HCT116 (cell line): Measurements from ENCODE around the gene HPCAL1. TPM values are rescaled to one million over a fixed set of nuclear protein-coding genes. Genes with fewer than 3 reads are reported as not detected.

ENCODE experiments used
- ATAC-seq: fragments of 200-7000 bp; cut with Tn5 transposase; 2 replicates; pipeline ENCODE4 v1.9.1; 2020; ENCODE audit warnings: mild to moderate bottlenecking, moderate library complexity
- BruUV-seq: library from RNA; stranded (reverse); fragments of 400-500 nt; replicated peaks from 2 replicates; lab custom pipeline; 2021; lab: Mats Ljungman, UMichigan
- CTCF ChIA-PET: fragments of 300-600 bp; sonication (Branson Sonifier 250); formaldehyde crosslinking; loops from one replicate; lab custom pipeline; 2021; ENCODE audit warnings: antibody characterized with exemption; lab: Charles Lee
- POLR2A ChIA-PET: fragments of 300-600, 350-600 bp; sonication (Branson Sonifier 250); formaldehyde crosslinking; loops from one replicate; lab custom pipeline; 2021; ENCODE audit warnings: antibody characterized with exemption; lab: Charles Lee
- RAD21 ChIA-PET, 2 experiments: fragments of 300-600 bp; sonication (Branson Sonifier 250); formaldehyde crosslinking; loops; one replicate each; lab custom pipeline; 2023; ENCODE audit warnings: low total read pairs in 2 of 2; ENCODE audit not compliant: uncharacterized antibody in 2 of 2, unreplicated experiment in 2 of 2, low non-redundant PET in 1 of 2; lab: Charles Lee
- DNase-seq: peaks from one replicate; pipeline ENCODE4 v3.0.0-alpha.2; 2010; ENCODE audit warnings: low read depth, low spot score
- H2AFZ ChIP-seq: fragments of 200-600 bp; shearing (Covaris generic), sonication (generic); 2 replicates; pipeline ENCODE4 v1.6.1; 2017; ENCODE audit warnings: low read depth, mixed run types, mixed read lengths, antibody characterized with exemption, low read length; ENCODE audit not compliant: poor library complexity, severe bottlenecking
- H3K27ac ChIP-seq: 2 replicates; pipeline ENCODE4 v1.5.1; 2012; ENCODE audit warnings: low read depth, low read length
- H3K27me3 ChIP-seq: fragments of 200-600 bp; sonication (generic); 2 replicates; pipeline ENCODE4 v1.6.1; 2016; ENCODE audit warnings: mixed run types, low read length, mixed read lengths; ENCODE audit not compliant: insufficient read depth
- H3K36me3 ChIP-seq, 2 experiments: fragments of 200-500 bp in 1 of 2; fragments of 200-600 bp in 1 of 2; sonication (Bioruptor generic) in 1 of 2; sonication (generic) in 1 of 2; 2 replicates each; pipeline versions ENCODE4 v1.5.1 to v1.6.1; 2014 to 2016; ENCODE audit warnings: low read length in 2 of 2, inconsistent platforms in 1 of 2, mixed read lengths in 1 of 2, mixed run types in 1 of 2; ENCODE audit not compliant: insufficient read depth in 2 of 2, control insufficient read depth in 1 of 2
- H3K4me1 ChIP-seq, 2 experiments: fragments of 200-600 bp in 1 of 2; sonication (generic) in 1 of 2; 2 replicates each; pipeline versions ENCODE4 v1.5.1 to v1.6.1; 2012 to 2017; ENCODE audit warnings: low read length in 2 of 2, inconsistent platforms in 1 of 2, mild to moderate bottlenecking in 1 of 2, mixed read lengths in 1 of 2, mixed run types in 1 of 2, moderate library complexity in 1 of 2; ENCODE audit not compliant: insufficient read depth in 2 of 2, control insufficient read depth in 1 of 2
- H3K4me2 ChIP-seq: fragments of 200-600 bp; sonication (generic); 2 replicates; pipeline ENCODE4 v1.6.1; 2017; ENCODE audit warnings: mixed run types, low read length, mixed read lengths
- H3K4me3 ChIP-seq, 2 experiments: fragments of 200-600 bp in 1 of 2; sonication (generic) in 1 of 2; replicated peaks in 1 of 2; 2 replicates each; pipeline ENCODE4 v1.5.1; 2011 to 2016; ENCODE audit warnings: low read length in 2 of 2, control low read depth in 1 of 2, low read depth in 1 of 2, mild to moderate bottlenecking in 1 of 2, mixed read lengths in 1 of 2, mixed run types in 1 of 2
- H3K79me2 ChIP-seq: fragments of 200-600 bp; sonication (generic); 2 replicates; pipeline ENCODE4 v1.6.1; 2017; ENCODE audit warnings: mild to moderate bottlenecking, mixed run types, low read length, moderate library complexity, mixed read lengths; ENCODE audit not compliant: insufficient read depth
- H3K9ac ChIP-seq: fragments of 200-600 bp; sonication (generic); 2 replicates; pipeline ENCODE4 v1.6.1; 2016; ENCODE audit warnings: low read length, mixed read lengths
- H3K9me2 ChIP-seq: fragments of 200-600 bp; sonication (generic), shearing (Covaris generic); 2 replicates; pipeline ENCODE4 v1.6.1; 2017; ENCODE audit warnings: mixed run types, mild to moderate bottlenecking, moderate library complexity; ENCODE audit not compliant: insufficient read depth
- H3K9me3 ChIP-seq, 2 experiments: fragments of 200-500 bp in 1 of 2; fragments of 200-600 bp in 1 of 2; sonication (Bioruptor generic) in 1 of 2; sonication (generic) in 1 of 2; 2 replicates each; pipeline ENCODE4 v1.6.1; 2014 to 2017; ENCODE audit warnings: low read length in 2 of 2, mixed read lengths in 2 of 2, inconsistent platforms in 1 of 2, low read depth in 1 of 2, mild to moderate bottlenecking in 1 of 2, mixed run types in 1 of 2, moderate library complexity in 1 of 2; ENCODE audit not compliant: control insufficient read depth in 1 of 2, insufficient read depth in 1 of 2
- H4K20me1 ChIP-seq: fragments of 200-600 bp; sonication (generic), shearing (Covaris generic); 2 replicates; pipeline ENCODE4 v1.6.1; 2017; ENCODE audit warnings: mixed run types, mild to moderate bottlenecking, moderate library complexity; ENCODE audit not compliant: insufficient read depth
- ATF3 ChIP-seq: IDR thresholded peaks from 2 replicates; pipeline ENCODE4 v1.6.1; 2012
- CBX3 ChIP-seq: IDR thresholded peaks from 2 replicates; pipeline ENCODE4 v1.6.1; 2012; ENCODE audit warnings: low read depth
- CEBPB ChIP-seq: IDR thresholded peaks from 2 replicates; pipeline ENCODE4 v1.6.1; 2012; ENCODE audit warnings: low read depth
- ELF1 ChIP-seq: IDR thresholded peaks from 2 replicates; pipeline ENCODE4 v1.6.1; 2012; ENCODE audit warnings: low read depth, borderline replicate concordance
- EZH2 ChIP-seq: fragments of 200-600 bp; sonication (generic); IDR thresholded peaks from 2 replicates; pipeline ENCODE4 v1.6.1; 2017; ENCODE audit warnings: antibody characterized with exemption, mixed run types
- FOSL1 ChIP-seq: IDR thresholded peaks from 2 replicates; pipeline ENCODE4 v1.6.1; 2012; ENCODE audit warnings: low read depth
- JUND ChIP-seq: IDR thresholded peaks from 2 replicates; pipeline ENCODE4 v1.6.1; 2012
- MAX ChIP-seq: IDR thresholded peaks from 2 replicates; pipeline ENCODE4 v1.6.1; 2012
- RAD21 ChIP-seq: IDR thresholded peaks from 2 replicates; pipeline ENCODE4 v1.6.1; 2012; ENCODE audit warnings: low read depth, mild to moderate bottlenecking
- SRF ChIP-seq: IDR thresholded peaks from 2 replicates; pipeline ENCODE4 v1.6.1; 2012; ENCODE audit warnings: low read depth
- YY1 ChIP-seq: IDR thresholded peaks from 2 replicates; pipeline ENCODE4 v1.6.1; 2011; ENCODE audit warnings: low read length, low read depth, moderate library complexity, mild to moderate bottlenecking; ENCODE audit not compliant: insufficient replicate concordance; ENCODE audit errors: extremely low read depth
- ZFX ChIP-seq: fragments of 450-650 bp; IDR thresholded peaks from 2 replicates; pipeline ENCODE4 v1.6.1; 2017
- ZNF274 ChIP-seq: fragments of 200-500 bp; sonication (Bioruptor generic); IDR thresholded peaks from 2 replicates; pipeline ENCODE4 v1.6.1; 2014; ENCODE audit warnings: mild to moderate bottlenecking, low read depth, low read length, inconsistent platforms
- intact Hi-C: fragments of 100-400 bp; cut with micrococcal nuclease; formaldehyde crosslinking; loops from 2 replicates; pipeline ENCODE4 v1.10.0; 2022
- total RNA-seq: library from RNA; stranded (reverse); gene quantifications from one replicate; pipeline ENCODE4 v1.2.1, GENCODE V29; 2021; ENCODE audit not compliant: unreplicated experiment
- TF ChIP-seq, protein P1 (sequence below): IDR thresholded peaks from 2 replicates; pipeline ENCODE4 v1.6.1; 2012; ENCODE audit warnings: low read depth

The HPCAL1 gene
- total RNA-seq, 1 experiment from 2014 or later, result 111 TPM

- Histone ChIP-seq H3K27me3 (no peaks in the 10 kb centered on the region), H3K4me1 (peaks cover 2 to 18% of the 10 kb centered on the region in 2 experiments; a peak in 3 of 4 replicates), H3K79me2 (peaks cover 99% of the 10 kb centered on the region), H3K9me3 (no peaks in the 10 kb centered on the region), H3K9me2 (no peaks in the 10 kb centered on the region), H3K4me3 (no peak overlapping the region), H3K4me2 (no peak overlapping the region), H3K36me3 (peaks cover 0 to 15% of the 10 kb centered on the region in 2 experiments; a peak in 1 of 4 replicates), H3K9ac (no peak overlapping the region), H3K27ac (no peak overlapping the region), H2AFZ (no peak overlapping the region), H4K20me1 (peaks cover 6% of the 10 kb centered on the region; the same call in 1 of the 2 replicates)
- intact Hi-C loops, result no loop called here
- TF ChIP-seq YY1, result no peak
- no peak for TF ChIP-seq SRF
- no peak for TF ChIP-seq ZNF274
- TF ChIP-seq EZH2, result no peak
- no peak for TF ChIP-seq ZFX
- TF ChIP-seq ELF1, result no peak
- TF ChIP-seq CEBPB, result no peak
- POLR2A ChIA-PET, result no interaction called here
- ATAC-seq, result no peak
- CTCF ChIA-PET, result no interaction called here
- RAD21 ChIA-PET, result no interaction called here
- DNase-seq, result no peak
- BruUV-seq, result no TSS peak
Measured at GRCh38 chr2:10310309-10310888, 7.7 kb downstream of the HPCAL1 start.

- BruUV-seq, result no TSS peak
- intact Hi-C loops, result no loop called here
- DNase-seq (no peak), ATAC-seq (no peak)
- Histone ChIP-seq H3K9me2 (no peaks in the 10 kb centered on the region), H2AFZ (no peak overlapping the region), H3K79me2 (peaks cover 99% of the 10 kb centered on the region), H3K4me1 (peaks cover 0 to 5% of the 10 kb centered on the region in 2 experiments; a peak in 1 of 4 replicates), H3K36me3 (peaks cover 0 to 15% of the 10 kb centered on the region in 2 experiments; a peak in 1 of 4 replicates), H3K27me3 (no peaks in the 10 kb centered on the region), H4K20me1 (peaks cover 6% of the 10 kb centered on the region; the same call in 1 of the 2 replicates), H3K4me3 (no peak overlapping the region), H3K9ac (no peak overlapping the region), H3K9me3 (no peaks in the 10 kb centered on the region), H3K4me2 (no peak overlapping the region), H3K27ac (no peak overlapping the region)
- ChIA-PET RAD21 (no interaction called here), CTCF (no interaction called here), POLR2A (no interaction called here)
- TF ChIP-seq EZH2, result no peak
- no peak for TF ChIP-seq ZFX
- TF ChIP-seq ATF3, result no peak
- no peak for TF ChIP-seq CEBPB
- TF ChIP-seq RAD21, result no peak
- no peak for TF ChIP-seq MAX
- no peak for TF ChIP-seq JUND
- TF ChIP-seq, protein P1, sequence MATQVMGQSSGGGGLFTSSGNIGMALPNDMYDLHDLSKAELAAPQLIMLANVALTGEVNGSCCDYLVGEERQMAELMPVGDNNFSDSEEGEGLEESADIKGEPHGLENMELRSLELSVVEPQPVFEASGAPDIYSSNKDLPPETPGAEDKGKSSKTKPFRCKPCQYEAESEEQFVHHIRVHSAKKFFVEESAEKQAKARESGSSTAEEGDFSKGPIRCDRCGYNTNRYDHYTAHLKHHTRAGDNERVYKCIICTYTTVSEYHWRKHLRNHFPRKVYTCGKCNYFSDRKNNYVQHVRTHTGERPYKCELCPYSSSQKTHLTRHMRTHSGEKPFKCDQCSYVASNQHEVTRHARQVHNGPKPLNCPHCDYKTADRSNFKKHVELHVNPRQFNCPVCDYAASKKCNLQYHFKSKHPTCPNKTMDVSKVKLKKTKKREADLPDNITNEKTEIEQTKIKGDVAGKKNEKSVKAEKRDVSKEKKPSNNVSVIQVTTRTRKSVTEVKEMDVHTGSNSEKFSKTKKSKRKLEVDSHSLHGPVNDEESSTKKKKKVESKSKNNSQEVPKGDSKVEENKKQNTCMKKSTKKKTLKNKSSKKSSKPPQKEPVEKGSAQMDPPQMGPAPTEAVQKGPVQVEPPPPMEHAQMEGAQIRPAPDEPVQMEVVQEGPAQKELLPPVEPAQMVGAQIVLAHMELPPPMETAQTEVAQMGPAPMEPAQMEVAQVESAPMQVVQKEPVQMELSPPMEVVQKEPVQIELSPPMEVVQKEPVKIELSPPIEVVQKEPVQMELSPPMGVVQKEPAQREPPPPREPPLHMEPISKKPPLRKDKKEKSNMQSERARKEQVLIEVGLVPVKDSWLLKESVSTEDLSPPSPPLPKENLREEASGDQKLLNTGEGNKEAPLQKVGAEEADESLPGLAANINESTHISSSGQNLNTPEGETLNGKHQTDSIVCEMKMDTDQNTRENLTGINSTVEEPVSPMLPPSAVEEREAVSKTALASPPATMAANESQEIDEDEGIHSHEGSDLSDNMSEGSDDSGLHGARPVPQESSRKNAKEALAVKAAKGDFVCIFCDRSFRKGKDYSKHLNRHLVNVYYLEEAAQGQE, result no peak
- no peak for TF ChIP-seq CBX3
- TF ChIP-seq FOSL1, result no peak
- no peak for TF ChIP-seq SRF
Measured at GRCh38 chr2:10311736-10312135, 9.0 kb downstream of the HPCAL1 start.
